ENCODE measurements around the gene UBE2V1.

Gene UBE2V1

DNA sequence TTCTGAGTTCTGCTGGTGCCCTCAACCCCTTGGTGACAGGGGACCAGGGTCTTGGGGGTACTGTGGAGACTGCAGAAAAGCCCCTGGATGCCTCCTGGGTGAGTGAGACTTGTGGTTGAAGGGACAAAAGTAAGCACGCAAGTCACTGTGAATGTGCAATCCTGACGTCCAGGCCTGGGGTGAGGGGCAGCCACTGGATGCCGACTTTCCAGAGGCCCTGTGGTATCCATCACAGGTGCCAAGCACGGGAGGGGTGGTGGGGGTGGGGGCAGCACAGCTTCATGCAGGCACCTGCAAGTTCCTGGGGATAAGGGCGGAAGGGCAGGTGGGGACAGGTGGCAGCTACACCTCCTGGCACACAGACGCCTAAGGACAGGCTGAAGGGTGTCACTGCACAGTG is 20.1 kb upstream of the UBE2V1 start:
- H3K27ac ChIP-seq: no peak overlapping the region
- H3K36me3 ChIP-seq (replicated peaks): peaks cover 33% of the 10 kb centered on the region
- no peaks in the 10 kb centered on the region for H3K27me3 ChIP-seq (replicated peaks)
- no peak overlapping the region for H3K4me3 ChIP-seq (ENCODE audit: low read depth, low read length)
- TF ChIP-seq, protein P1, sequence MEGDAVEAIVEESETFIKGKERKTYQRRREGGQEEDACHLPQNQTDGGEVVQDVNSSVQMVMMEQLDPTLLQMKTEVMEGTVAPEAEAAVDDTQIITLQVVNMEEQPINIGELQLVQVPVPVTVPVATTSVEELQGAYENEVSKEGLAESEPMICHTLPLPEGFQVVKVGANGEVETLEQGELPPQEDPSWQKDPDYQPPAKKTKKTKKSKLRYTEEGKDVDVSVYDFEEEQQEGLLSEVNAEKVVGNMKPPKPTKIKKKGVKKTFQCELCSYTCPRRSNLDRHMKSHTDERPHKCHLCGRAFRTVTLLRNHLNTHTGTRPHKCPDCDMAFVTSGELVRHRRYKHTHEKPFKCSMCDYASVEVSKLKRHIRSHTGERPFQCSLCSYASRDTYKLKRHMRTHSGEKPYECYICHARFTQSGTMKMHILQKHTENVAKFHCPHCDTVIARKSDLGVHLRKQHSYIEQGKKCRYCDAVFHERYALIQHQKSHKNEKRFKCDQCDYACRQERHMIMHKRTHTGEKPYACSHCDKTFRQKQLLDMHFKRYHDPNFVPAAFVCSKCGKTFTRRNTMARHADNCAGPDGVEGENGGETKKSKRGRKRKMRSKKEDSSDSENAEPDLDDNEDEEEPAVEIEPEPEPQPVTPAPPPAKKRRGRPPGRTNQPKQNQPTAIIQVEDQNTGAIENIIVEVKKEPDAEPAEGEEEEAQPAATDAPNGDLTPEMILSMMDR (IDR thresholded peaks at IDR 0.05; ENCODE audit: low read depth, low read length, missing control alignments): no peak
- DNase-seq: no peak
- in situ Hi-C loops (cut with HindIII; ENCODE audit: low pct_ligation_motif_present, low sequenced_read_pairs): no loop called here

DNA sequence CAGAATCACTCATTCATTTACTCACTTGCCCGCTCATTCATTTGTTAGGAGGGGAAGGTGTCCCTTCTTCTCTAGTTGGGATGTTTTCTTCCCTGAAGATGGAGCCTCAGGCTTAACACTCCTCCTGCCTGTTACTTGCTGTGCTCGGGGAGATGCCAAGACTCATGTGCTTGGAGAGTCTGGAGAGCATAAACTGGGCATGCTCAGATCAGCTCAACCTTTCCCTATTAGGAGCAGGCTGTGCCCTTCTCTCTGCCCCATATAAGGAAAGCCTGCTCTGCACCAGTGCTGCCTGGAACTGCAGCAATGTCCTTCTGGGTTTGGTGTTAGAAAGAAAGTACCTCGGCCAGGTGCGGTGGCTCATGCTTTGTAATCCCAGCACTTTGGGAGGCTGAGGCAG is 18.0 kb upstream of the UBE2V1 start:
- TF ChIP-seq, protein P1 (IDR thresholded peaks at IDR 0.05; ENCODE audit: low read depth, low read length, missing control alignments): no peak
- Histone ChIP-seq H3K36me3 (replicated peaks) (peaks cover 51% of the 10 kb centered on the region), H3K27me3 (replicated peaks) (no peaks in the 10 kb centered on the region), H3K4me3 (ENCODE audit: low read depth, low read length) (no peak overlapping the region), H3K27ac (no peak overlapping the region)
- DNase-seq: no peak
- in situ Hi-C loops (cut with HindIII; ENCODE audit: low pct_ligation_motif_present, low sequenced_read_pairs): no loop called here

DNA sequence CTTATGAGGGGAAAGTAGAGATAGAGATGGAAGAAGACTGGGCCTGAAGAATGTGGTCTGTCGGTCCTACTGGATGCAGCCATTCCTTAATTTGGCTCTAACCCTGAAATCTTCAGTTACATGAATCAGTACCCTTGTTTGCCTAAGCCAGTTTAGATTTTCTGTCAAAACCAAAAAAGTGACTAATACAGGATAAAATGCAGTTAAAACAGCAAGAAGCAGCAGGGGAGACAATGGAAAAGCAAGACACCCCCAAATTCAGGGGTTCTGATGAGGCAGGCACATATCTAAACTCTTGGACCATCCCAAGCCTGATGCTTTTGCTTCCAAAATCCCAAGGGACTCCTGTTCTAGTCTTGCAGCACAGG is 17.4 kb upstream of the UBE2V1 start:
- in situ Hi-C loops (cut with HindIII; ENCODE audit: low pct_ligation_motif_present, low sequenced_read_pairs): no loop called here
- no peak overlapping the region for H3K4me3 ChIP-seq (ENCODE audit: low read depth, low read length)
- no peak for DNase-seq
- H3K27me3 ChIP-seq (replicated peaks): no peaks in the 10 kb centered on the region
- no peak overlapping the region for H3K27ac ChIP-seq
- peaks cover 53% of the 10 kb centered on the region for H3K36me3 ChIP-seq (replicated peaks)
- TF ChIP-seq, protein P1 (IDR thresholded peaks at IDR 0.05; ENCODE audit: low read depth, low read length, missing control alignments): no peak

DNA sequence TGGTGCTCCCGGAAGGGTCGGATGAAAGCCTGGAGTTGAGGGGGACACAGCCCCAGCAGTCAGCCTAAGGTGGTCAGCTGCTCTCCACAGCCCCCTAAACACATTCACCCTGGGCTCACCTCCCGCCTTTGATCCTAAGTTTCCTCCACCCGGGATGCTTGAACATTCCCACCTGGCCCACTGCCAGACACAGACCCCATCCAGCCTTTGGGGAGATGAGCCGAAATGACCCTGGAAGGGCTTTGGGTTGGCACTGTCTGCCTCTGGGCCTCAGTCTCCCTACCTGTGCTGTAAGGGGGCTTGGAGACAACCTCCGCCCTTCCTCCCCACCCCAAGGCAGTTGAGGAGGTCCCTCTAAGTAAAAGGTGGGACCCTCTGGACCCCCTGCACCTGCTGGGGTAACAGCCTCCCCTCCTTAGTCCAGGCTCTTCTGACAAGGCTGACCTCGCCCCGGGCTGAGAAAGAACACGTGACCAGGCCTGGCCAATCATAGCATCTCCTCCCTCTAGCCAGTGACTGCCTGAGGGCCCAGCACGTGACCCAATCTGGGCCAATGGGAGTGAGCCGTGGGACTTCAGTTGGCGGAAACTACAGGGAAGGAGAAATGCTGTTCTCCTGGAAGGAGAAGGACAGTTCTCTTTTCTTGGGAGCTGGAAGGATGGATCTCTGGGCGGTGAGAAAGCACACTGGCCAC is 16.9 kb upstream of the UBE2V1 start:
- in situ Hi-C loops (cut with HindIII; ENCODE audit: low pct_ligation_motif_present, low sequenced_read_pairs): no loop called here
- no peaks in the 10 kb centered on the region for H3K27me3 ChIP-seq (replicated peaks)
- no peak overlapping the region for H3K4me3 ChIP-seq (ENCODE audit: low read depth, low read length)
- TF ChIP-seq, protein P1 (IDR thresholded peaks at IDR 0.05; ENCODE audit: low read depth, low read length, missing control alignments): no peak
- no peak overlapping the region for H3K27ac ChIP-seq
- peaks cover 58% of the 10 kb centered on the region for H3K36me3 ChIP-seq (replicated peaks)
- no peak for DNase-seq

DNA sequence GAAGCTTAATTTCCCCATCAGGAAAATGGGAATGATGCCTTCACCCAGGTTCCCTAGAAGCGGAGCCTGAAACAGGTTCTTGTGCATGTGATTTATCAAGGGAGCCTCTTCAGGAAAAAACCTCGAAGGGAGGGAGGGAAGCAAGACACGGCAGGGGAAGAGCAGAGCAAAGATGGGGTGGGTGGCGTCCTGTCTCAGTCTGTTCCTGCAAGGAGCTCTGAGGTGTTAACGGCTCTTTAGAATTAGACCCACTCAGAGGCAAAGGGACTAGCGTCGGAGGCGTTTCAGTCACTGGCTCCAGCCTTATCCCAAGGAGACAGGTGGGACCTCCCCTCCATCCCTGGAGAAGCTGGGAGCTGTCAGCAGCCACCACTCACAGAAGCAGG is 15.6 kb upstream of the UBE2V1 start:
- no peak overlapping the region for H3K27ac ChIP-seq
- TF ChIP-seq, protein P1 (IDR thresholded peaks at IDR 0.05; ENCODE audit: low read depth, low read length, missing control alignments): no peak
- no peak for DNase-seq
- no peak overlapping the region for H3K4me3 ChIP-seq (ENCODE audit: low read depth, low read length)
- H3K36me3 ChIP-seq (replicated peaks): peaks cover 66% of the 10 kb centered on the region
- no peaks in the 10 kb centered on the region for H3K27me3 ChIP-seq (replicated peaks)
- in situ Hi-C loops (cut with HindIII; ENCODE audit: low pct_ligation_motif_present, low sequenced_read_pairs): no loop called here

All from brain microvascular endothelial cell (primary cell).